Cardiac ventricle fibroblast (primary cell): Measurements from ENCODE around the gene RNU5B-1. TPM values are rescaled to one million over a fixed set of nuclear protein-coding genes. Genes with fewer than 3 reads are reported as not detected.

Experiments
- total RNA-seq: library from RNA; depleted of rRNA; stranded (reverse); fragments of >200 nt; gene quantifications from 2 replicates; pipeline ENCODE4 v1.2.3, GENCODE V29; 2015

Gene RNU5B-1
- total RNA-seq: not detected in 2 replicates

GRCh38 chr15:65304381-65305149, at the start of gene RNU5B-1:
Gene RNU5B-1 (plus strand): TSS chr15:65304677.

GRCh38 chr15:65286704-65287519, 17.6 kb upstream of the RNU5B-1 start, which contains the start of gene PARP16:
Gene PARP16 (minus strand): TSS chr15:65286883. CDS start chr15:65286426, 457 bp downstream.

Other genes with a start within 250 kb of the RNU5B-1 start
- gene RASL12, start 236.7 kb upstream of the RNU5B-1 start, total RNA-seq: 6.7 and 8.1 TPM in 2 replicates
- gene KBTBD13, start 227.9 kb upstream of the RNU5B-1 start, total RNA-seq: not detected in 2 replicates
- gene UBAP1L, start 189.5 kb upstream of the RNU5B-1 start, total RNA-seq: 0.39 and 0.75 TPM in 2 replicates
- gene PDCD7, start 170.9 kb upstream of the RNU5B-1 start, total RNA-seq: 21.8 and 30.0 TPM in 2 replicates
- gene CLPX, start 119.3 kb upstream of the RNU5B-1 start, total RNA-seq: 24.2 and 33.9 TPM in 2 replicates
- gene CILP, start 93.2 kb upstream of the RNU5B-1 start, total RNA-seq: 5.5 and 6.7 TPM in 2 replicates
- 4.0 and 5.2 TPM in 2 replicates for gene PARP16, start 17.8 kb upstream of the RNU5B-1 start, total RNA-seq
- gene RNU5A-1, start 8.6 kb upstream of the RNU5B-1 start, total RNA-seq: not detected in 2 replicates
- not detected in 2 replicates for gene IGDCC3, start 73.3 kb downstream of the RNU5B-1 start, total RNA-seq
- gene IGDCC4, start 118.3 kb downstream of the RNU5B-1 start, total RNA-seq: 1.2 and 2.1 TPM in 2 replicates
- gene DPP8, start 213.0 kb downstream of the RNU5B-1 start, total RNA-seq: 20.4 and 20.8 TPM in 2 replicates
- gene HACD3, start 225.8 kb downstream of the RNU5B-1 start, total RNA-seq: 46.1 and 47.7 TPM in 2 replicates